ENCODE results near the gene TMEM187.

Gene TMEM187

DNA sequence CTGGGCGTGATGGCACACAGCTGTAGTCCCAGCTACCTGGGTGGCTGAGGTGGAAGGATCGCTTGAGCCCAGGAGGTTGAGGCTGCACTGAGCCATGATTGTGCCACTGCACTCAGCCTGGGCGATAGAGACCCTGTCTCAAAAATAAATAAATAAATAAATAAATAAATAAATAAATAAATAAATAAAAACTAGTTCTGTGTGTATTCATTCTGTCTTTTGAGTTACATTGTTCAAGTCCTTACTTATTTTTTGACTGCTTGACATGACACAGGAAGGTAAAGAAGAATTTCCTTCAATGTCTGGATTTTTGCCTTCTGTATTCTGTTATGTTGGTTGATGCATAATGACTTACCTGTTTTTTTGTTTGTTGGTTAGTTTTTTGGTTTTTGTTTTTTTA, 35.5 kb upstream of the TMEM187 start:
- Histone ChIP-seq H3K79me2 (ENCODE audit: control insufficient read depth, insufficient read depth, low read length) (peaks cover 10% of the 10 kb centered on the region), H2BK120ac (ENCODE audit: low read depth, low read length) (no peak overlapping the region), H3K18ac (ENCODE audit: low read length) (no peak overlapping the region), H3K9ac (ENCODE audit: low read length) (no peak overlapping the region), H3K27ac (ENCODE audit: low read depth, low read length) (no peak overlapping the region), H3K79me1 (ENCODE audit: low read length) (no peaks in the 10 kb centered on the region), H3K36me3 (ENCODE audit: control insufficient read depth, insufficient read depth, low read length) (no peaks in the 10 kb centered on the region), H3K4me1 (ENCODE audit: control insufficient read depth, low read depth, low read length) (no peaks in the 10 kb centered on the region), H4K5ac (ENCODE audit: low read length) (no peak overlapping the region), H3K23ac (ENCODE audit: low read length) (no peak overlapping the region), H3K4me3 (ENCODE audit: low read length) (no peak overlapping the region), H2BK5ac (ENCODE audit: low read length) (no peak overlapping the region), H4K8ac (ENCODE audit: low read depth, low read length) (no peak overlapping the region), H3K56ac (ENCODE audit: low read length) (no peak overlapping the region), H2AK5ac (ENCODE audit: low read length) (no peak overlapping the region), H3K4me2 (ENCODE audit: low read length) (no peak overlapping the region), H3K4ac (ENCODE audit: low read depth, low read length) (no peak overlapping the region), H3K27me3 (ENCODE audit: insufficient read depth, low read length, poor library complexity) (no peaks in the 10 kb centered on the region), H2BK15ac (replicated peaks; ENCODE audit: low read depth) (no peak overlapping the region)
- WGBS (ENCODE audit: extremely low coverage, insufficient coverage, low lambda C conversion rate) = no CpG with 5 or more reads among the region's 3 CpGs
- no peak for DNase-seq

DNA sequence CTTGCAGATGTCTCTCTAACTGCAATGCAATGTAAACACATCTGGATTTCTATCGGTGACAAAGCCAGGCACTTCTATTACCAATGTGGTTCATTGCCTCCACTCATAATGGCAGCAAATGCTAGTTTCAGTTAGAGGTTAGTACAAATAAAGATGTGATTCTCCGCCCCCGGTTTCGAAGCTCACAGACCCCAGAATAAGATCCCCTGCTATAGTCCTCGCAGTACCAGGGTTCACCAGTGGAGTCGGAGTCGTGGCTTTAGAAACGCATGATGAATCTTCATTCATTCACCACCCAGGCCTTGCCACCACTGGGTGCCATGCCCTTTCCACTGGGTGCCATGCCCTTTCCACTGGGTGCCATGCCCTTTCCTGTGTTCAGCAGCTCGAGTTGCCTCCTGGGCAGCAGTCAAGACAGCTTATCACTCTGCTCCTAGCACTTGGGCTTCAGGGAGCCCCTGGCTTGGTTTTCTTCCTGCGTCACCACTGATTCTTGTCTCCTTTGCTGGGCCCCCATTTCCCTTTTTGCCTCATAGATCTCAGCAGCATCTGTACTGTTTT, 34.2 kb upstream of the TMEM187 start:
- H3K56ac ChIP-seq (ENCODE audit: low read length) = no peak overlapping the region
- H3K36me3 ChIP-seq (ENCODE audit: control insufficient read depth, insufficient read depth, low read length) = no peaks in the 10 kb centered on the region
- no peak for DNase-seq
- no peak overlapping the region for H3K9ac ChIP-seq (ENCODE audit: low read length)
- no peaks in the 10 kb centered on the region for H3K27me3 ChIP-seq (ENCODE audit: insufficient read depth, low read length, poor library complexity)
- H2BK15ac ChIP-seq (replicated peaks; ENCODE audit: low read depth) = no peak overlapping the region
- H3K23ac ChIP-seq (ENCODE audit: low read length) = no peak overlapping the region
- no CpG with 5 or more reads among the region's 10 CpGs for WGBS (ENCODE audit: extremely low coverage, insufficient coverage, low lambda C conversion rate)
- no peak overlapping the region for H3K4me2 ChIP-seq (ENCODE audit: low read length)
- H3K27ac ChIP-seq (ENCODE audit: low read depth, low read length) = no peak overlapping the region
- H2BK5ac ChIP-seq (ENCODE audit: low read length) = no peak overlapping the region
- H3K79me1 ChIP-seq (ENCODE audit: low read length) = no peaks in the 10 kb centered on the region
- no peak overlapping the region for H4K8ac ChIP-seq (ENCODE audit: low read depth, low read length)
- H2BK120ac ChIP-seq (ENCODE audit: low read depth, low read length) = no peak overlapping the region
- H3K18ac ChIP-seq (ENCODE audit: low read length) = no peak overlapping the region
- H2AK5ac ChIP-seq (ENCODE audit: low read length) = no peak overlapping the region
- H3K4me1 ChIP-seq (ENCODE audit: control insufficient read depth, low read depth, low read length) = no peaks in the 10 kb centered on the region
- peaks cover 10% of the 10 kb centered on the region for H3K79me2 ChIP-seq (ENCODE audit: control insufficient read depth, insufficient read depth, low read length)
- H4K5ac ChIP-seq (ENCODE audit: low read length) = no peak overlapping the region
- H3K4ac ChIP-seq (ENCODE audit: low read depth, low read length) = no peak overlapping the region
- no peak overlapping the region for H3K4me3 ChIP-seq (ENCODE audit: low read length)

DNA sequence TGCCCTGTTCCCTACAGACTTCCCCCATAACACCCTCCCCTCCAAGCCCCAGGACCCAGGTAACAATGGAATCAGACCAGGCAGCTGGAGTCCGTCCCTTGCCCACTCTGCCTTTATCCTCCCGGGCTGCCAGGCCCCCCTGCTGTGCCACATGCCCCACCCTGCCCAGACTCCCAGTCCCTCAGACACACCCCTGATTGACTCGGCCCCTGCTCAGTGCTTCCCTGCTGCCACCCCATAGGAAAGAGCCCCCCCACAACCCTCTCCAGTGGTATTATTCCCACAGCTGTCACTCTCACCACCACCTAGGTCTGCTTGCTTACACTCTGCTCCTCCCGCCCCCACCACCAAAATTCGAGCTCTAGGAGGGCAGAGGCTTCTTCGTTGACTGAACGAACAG, 33.0 kb upstream of the TMEM187 start:
- no peak overlapping the region for H3K4me2 ChIP-seq (ENCODE audit: low read length)
- H2BK15ac ChIP-seq (replicated peaks; ENCODE audit: low read depth) = no peak overlapping the region
- no peak overlapping the region for H4K5ac ChIP-seq (ENCODE audit: low read length)
- H3K4me3 ChIP-seq (ENCODE audit: low read length) = no peak overlapping the region
- no peak overlapping the region for H3K9ac ChIP-seq (ENCODE audit: low read length)
- H3K27ac ChIP-seq (ENCODE audit: low read depth, low read length) = no peak overlapping the region
- no CpG with 5 or more reads among the region's 7 CpGs for WGBS (ENCODE audit: extremely low coverage, insufficient coverage, low lambda C conversion rate)
- no peak overlapping the region for H3K18ac ChIP-seq (ENCODE audit: low read length)
- no peak overlapping the region for H2BK5ac ChIP-seq (ENCODE audit: low read length)
- H4K8ac ChIP-seq (ENCODE audit: low read depth, low read length) = no peak overlapping the region
- no peak overlapping the region for H3K56ac ChIP-seq (ENCODE audit: low read length)
- no peaks in the 10 kb centered on the region for H3K27me3 ChIP-seq (ENCODE audit: insufficient read depth, low read length, poor library complexity)
- no peak for DNase-seq
- no peak overlapping the region for H2AK5ac ChIP-seq (ENCODE audit: low read length)
- no peaks in the 10 kb centered on the region for H3K79me1 ChIP-seq (ENCODE audit: low read length)
- H2BK120ac ChIP-seq (ENCODE audit: low read depth, low read length) = no peak overlapping the region
- no peak overlapping the region for H3K4ac ChIP-seq (ENCODE audit: low read depth, low read length)
- no peaks in the 10 kb centered on the region for H3K4me1 ChIP-seq (ENCODE audit: control insufficient read depth, low read depth, low read length)
- H3K79me2 ChIP-seq (ENCODE audit: control insufficient read depth, insufficient read depth, low read length) = no peaks in the 10 kb centered on the region
- H3K36me3 ChIP-seq (ENCODE audit: control insufficient read depth, insufficient read depth, low read length) = no peaks in the 10 kb centered on the region
- no peak overlapping the region for H3K23ac ChIP-seq (ENCODE audit: low read length)

DNA sequence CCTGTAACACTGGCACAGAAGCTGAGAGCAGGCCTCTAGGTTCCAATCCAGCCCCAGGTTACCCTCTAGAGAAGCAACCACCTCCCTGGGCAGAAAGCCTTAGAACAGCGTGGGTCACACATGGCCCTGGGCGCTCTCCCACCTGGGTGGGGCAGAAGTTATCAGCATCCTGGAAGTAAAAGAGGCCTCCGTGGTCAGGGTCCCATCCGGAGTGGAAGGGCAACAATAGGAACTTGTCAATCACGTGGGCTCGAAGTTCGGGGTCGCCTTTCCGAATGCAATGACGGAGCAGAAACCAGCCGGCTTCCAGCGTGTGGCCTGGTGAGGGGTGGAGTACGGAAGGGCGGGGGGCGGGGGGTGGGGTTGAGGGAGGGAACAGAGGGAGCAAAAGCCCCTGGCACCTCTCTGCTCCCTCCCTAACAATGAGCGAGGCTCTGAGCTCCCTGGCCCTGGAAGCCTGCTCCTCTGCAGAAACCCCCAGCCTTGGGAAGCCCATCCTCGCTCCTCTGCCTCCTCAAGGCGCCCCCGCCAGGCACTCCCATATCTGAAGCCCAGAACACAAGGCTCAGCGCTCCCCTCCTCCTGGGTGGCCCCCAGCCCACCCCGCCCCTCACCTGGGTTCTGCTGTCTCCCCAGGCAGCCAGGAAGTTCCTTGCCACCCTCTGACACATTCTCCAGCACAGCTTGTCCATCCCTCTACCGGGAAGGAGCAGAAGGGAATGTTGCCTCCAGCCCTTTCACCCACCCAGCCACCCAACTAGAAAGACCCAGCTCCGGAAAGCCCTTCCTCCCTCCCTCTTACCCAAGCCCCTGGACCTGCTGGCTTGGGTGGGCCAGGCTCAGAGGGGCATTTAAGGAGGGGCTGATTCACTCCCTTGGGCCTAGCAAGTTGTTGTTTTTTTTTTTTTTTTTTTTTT, 31.0 kb upstream of the TMEM187 start:
- WGBS (ENCODE audit: extremely low coverage, insufficient coverage, low lambda C conversion rate) = no CpG with 5 or more reads among the region's 23 CpGs
- Histone ChIP-seq H2AK5ac (ENCODE audit: low read length) (no peak overlapping the region), H3K18ac (ENCODE audit: low read length) (peak overlapping the region; percentile 85), H2BK120ac (ENCODE audit: low read depth, low read length) (no peak overlapping the region), H3K4me3 (ENCODE audit: low read length) (no peak overlapping the region), H3K79me1 (ENCODE audit: low read length) (no peaks in the 10 kb centered on the region), H4K8ac (ENCODE audit: low read depth, low read length) (no peak overlapping the region), H3K23ac (ENCODE audit: low read length) (no peak overlapping the region), H3K27ac (ENCODE audit: low read depth, low read length) (peak overlapping the region; percentile 27), H3K79me2 (ENCODE audit: control insufficient read depth, insufficient read depth, low read length) (no peaks in the 10 kb centered on the region), H3K27me3 (ENCODE audit: insufficient read depth, low read length, poor library complexity) (no peaks in the 10 kb centered on the region), H3K4me2 (ENCODE audit: low read length) (no peak overlapping the region), H2BK5ac (ENCODE audit: low read length) (no peak overlapping the region), H3K4ac (ENCODE audit: low read depth, low read length) (peak overlapping the region; percentile 79), H2BK15ac (replicated peaks; ENCODE audit: low read depth) (no peak overlapping the region), H3K56ac (ENCODE audit: low read length) (peak overlapping the region; percentile 83), H3K36me3 (ENCODE audit: control insufficient read depth, insufficient read depth, low read length) (no peaks in the 10 kb centered on the region), H3K4me1 (ENCODE audit: control insufficient read depth, low read depth, low read length) (no peaks in the 10 kb centered on the region), H3K9ac (ENCODE audit: low read length) (peak overlapping the region; percentile 51), H4K5ac (ENCODE audit: low read length) (no peak overlapping the region)
- peak; percentile 59 for DNase-seq

DNA sequence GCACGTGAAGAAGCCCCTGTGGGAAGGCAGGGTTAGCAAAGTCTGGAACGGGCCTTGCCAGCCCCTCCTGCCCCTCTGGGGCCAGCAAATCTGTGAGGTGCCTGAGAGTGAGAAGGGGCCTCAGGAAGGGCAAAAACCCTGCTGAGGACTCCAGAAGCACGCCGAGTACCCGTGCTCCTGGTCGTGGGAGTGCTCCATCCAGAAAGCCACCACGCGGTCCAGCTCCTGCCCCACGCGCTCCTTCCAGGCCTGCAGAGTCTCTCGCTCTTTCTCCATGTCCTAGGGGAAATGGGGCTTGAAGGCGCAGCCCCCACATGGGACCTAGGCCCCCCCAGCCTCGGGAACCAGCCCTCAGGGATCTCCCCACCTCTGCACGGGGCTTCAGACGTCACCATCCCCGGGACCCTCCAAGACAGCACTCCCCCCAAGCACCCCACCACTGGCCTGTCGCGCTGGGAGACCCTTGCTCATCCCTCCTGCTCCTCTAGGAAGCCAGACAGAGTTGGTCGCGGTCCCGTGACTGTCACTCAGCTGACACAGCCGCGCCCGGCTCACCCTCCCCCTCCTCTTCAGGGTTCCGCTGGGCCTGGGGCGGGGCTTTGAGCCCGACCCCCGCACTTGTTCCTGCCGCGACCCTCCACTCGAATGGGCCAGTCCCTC, 28.3 kb upstream of the TMEM187 start, which contains the start of gene RENBP:
Gene RENBP, minus strand, starts transcription at position 504 of the 660 bp plus-strand sequence. Its CDS starts 33 bp downstream, at position 471.
- Histone ChIP-seq H3K9ac (ENCODE audit: low read length) (peak within 1 kb of the TSS; percentile 44), H3K27ac (ENCODE audit: low read depth, low read length) (no peak within 1 kb of the TSS), H4K5ac (ENCODE audit: low read length) (no peak within 1 kb of the TSS), H3K18ac (ENCODE audit: low read length) (no peak within 1 kb of the TSS), H2BK5ac (ENCODE audit: low read length) (no peak within 1 kb of the TSS), H3K23ac (ENCODE audit: low read length) (peak within 1 kb of the TSS; percentile 9), H4K8ac (ENCODE audit: low read depth, low read length) (no peak within 1 kb of the TSS), H3K27me3 (ENCODE audit: insufficient read depth, low read length, poor library complexity) (no peaks in the 10 kb centered on the region), H2BK120ac (ENCODE audit: low read depth, low read length) (no peak within 1 kb of the TSS), H2BK15ac (replicated peaks; ENCODE audit: low read depth) (no peak within 1 kb of the TSS), H3K79me2 (ENCODE audit: control insufficient read depth, insufficient read depth, low read length) (no peaks in the 10 kb centered on the region), H3K4me2 (ENCODE audit: low read length) (no peak within 1 kb of the TSS), H3K79me1 (ENCODE audit: low read length) (no peaks in the 10 kb centered on the region), H3K4me3 (ENCODE audit: low read length) (no peak within 1 kb of the TSS), H3K4me1 (ENCODE audit: control insufficient read depth, low read depth, low read length) (no peaks in the 10 kb centered on the region), H3K36me3 (ENCODE audit: control insufficient read depth, insufficient read depth, low read length) (no peaks in the 10 kb centered on the region), H2AK5ac (ENCODE audit: low read length) (no peak within 1 kb of the TSS), H3K56ac (ENCODE audit: low read length) (peak within 1 kb of the TSS; percentile 56), H3K4ac (ENCODE audit: low read depth, low read length) (peak within 1 kb of the TSS; percentile 65)
- WGBS (ENCODE audit: extremely low coverage, insufficient coverage, low lambda C conversion rate) = no CpG with 5 or more reads among the region's 31 CpGs
- peak; percentile 68 for DNase-seq

Measured in mesendoderm (in vitro differentiated cells).